PFSK-1 (cell line): Measurements from ENCODE around the gene EMSY.

Experiments
- FOXP2 ChIP-seq: optimal IDR thresholded peaks from 2 replicates; pipeline ENCODE3; 2011; ENCODE audit warnings: borderline replicate concordance, control low read depth, inconsistent platforms; ENCODE audit not compliant: insufficient read depth; ENCODE audit errors: extremely low read length, extremely low read depth
- POLR2AphosphoS5 ChIP-seq: IDR thresholded peaks from 2 replicates; pipeline ENCODE4 v1.6.1; 2012; ENCODE audit warnings: low read depth, mild to moderate bottlenecking, control low read depth, low read length, moderate library complexity
- REST ChIP-seq, 2 experiments: IDR thresholded peaks; 2 replicates each; pipeline versions ENCODE4 v1.6.1 to v1.8.0; 2011 to 2012; ENCODE audit warnings: low read depth in 2 of 2, low read length in 2 of 2, control low read depth in 1 of 2, inconsistent platforms in 1 of 2, mild to moderate bottlenecking in 1 of 2, moderate library complexity in 1 of 2; ENCODE audit not compliant: insufficient read depth in 1 of 2
- SIN3A ChIP-seq: IDR thresholded peaks from 2 replicates; pipeline ENCODE4 v1.6.1; 2012; ENCODE audit warnings: mild to moderate bottlenecking, low read length, moderate library complexity, borderline replicate concordance; ENCODE audit not compliant: insufficient read depth
- TAF1 ChIP-seq: IDR thresholded peaks from 2 replicates; pipeline ENCODE4 v1.6.1; 2012; ENCODE audit warnings: low read length, control low read depth, borderline replicate concordance; ENCODE audit not compliant: insufficient read depth

EMSY gene

GRCh38 chr11:76501526-76502202 is 56.8 kb downstream of the EMSY start:
- TF ChIP-seq SIN3A = no peak

GRCh38 chr11:76506833-76507232 is 62.0 kb downstream of the EMSY start:
- TF ChIP-seq TAF1 (no peak), FOXP2 (no peak), SIN3A (no peak), REST (IDR thresholded peaks at IDR 0.05; ENCODE audit: insufficient read depth in 1 of 2, low read depth in 2 of 2, low read length in 2 of 2) (no peak), POLR2AphosphoS5 (no peak)

GRCh38 chr11:76510060-76511047 is 65.5 kb downstream of the EMSY start:
- TF ChIP-seq POLR2AphosphoS5 = no peak
- no peak for TF ChIP-seq TAF1
- TF ChIP-seq FOXP2 = no peak
- no peak for TF ChIP-seq REST (IDR thresholded peaks at IDR 0.05; ENCODE audit: insufficient read depth in 1 of 2, low read depth in 2 of 2, low read length in 2 of 2)
- TF ChIP-seq SIN3A = no peak

- TF ChIP-seq POLR2AphosphoS5 (no peak), TAF1 (no peak), SIN3A (no peak), REST (IDR thresholded peaks at IDR 0.05; ENCODE audit: insufficient read depth in 1 of 2, low read depth in 2 of 2, low read length in 2 of 2) (no peak), FOXP2 (no peak)
Observed at GRCh38 chr11:76512851-76513653, 68.2 kb downstream of the EMSY start.

GRCh38 chr11:76513654-76514034 is 68.8 kb downstream of the EMSY start:
- TF ChIP-seq SIN3A (no peak), POLR2AphosphoS5 (no peak), TAF1 (no peak)
